Measurements from ENCODE around the gene FBXO27.

DNA sequence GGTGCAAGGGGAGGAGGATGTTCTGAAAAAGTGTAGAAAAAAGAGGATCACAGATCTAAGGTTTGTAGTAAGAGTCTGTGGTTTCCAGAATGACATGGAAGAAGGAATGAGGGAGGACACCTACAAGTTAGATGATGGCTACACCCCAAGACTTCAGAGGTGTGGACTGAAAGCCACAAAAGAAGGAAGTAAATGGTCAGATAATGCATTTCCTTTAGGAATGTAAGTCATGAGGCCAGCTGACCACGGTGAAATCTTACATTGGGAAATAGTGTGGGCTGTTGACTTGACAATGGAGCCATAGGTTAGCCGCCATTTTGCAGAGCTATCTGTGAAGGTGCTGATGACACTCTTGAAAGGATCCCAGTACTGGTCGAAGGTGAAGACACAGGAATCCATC lies 25.3 kb upstream of the FBXO27 start:
- TF ChIP-seq, protein P1, sequence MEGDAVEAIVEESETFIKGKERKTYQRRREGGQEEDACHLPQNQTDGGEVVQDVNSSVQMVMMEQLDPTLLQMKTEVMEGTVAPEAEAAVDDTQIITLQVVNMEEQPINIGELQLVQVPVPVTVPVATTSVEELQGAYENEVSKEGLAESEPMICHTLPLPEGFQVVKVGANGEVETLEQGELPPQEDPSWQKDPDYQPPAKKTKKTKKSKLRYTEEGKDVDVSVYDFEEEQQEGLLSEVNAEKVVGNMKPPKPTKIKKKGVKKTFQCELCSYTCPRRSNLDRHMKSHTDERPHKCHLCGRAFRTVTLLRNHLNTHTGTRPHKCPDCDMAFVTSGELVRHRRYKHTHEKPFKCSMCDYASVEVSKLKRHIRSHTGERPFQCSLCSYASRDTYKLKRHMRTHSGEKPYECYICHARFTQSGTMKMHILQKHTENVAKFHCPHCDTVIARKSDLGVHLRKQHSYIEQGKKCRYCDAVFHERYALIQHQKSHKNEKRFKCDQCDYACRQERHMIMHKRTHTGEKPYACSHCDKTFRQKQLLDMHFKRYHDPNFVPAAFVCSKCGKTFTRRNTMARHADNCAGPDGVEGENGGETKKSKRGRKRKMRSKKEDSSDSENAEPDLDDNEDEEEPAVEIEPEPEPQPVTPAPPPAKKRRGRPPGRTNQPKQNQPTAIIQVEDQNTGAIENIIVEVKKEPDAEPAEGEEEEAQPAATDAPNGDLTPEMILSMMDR (IDR thresholded peaks at IDR 0.05; ENCODE audit: borderline replicate concordance, extremely low read depth, low read length, poor library complexity, severe bottlenecking) = no peak
- no peak for TF ChIP-seq EZH2 (IDR thresholded peaks at IDR 0.05; ENCODE audit: borderline replicate concordance, low read depth, low read length, severe bottlenecking)
